Measurements from ENCODE around the gene ZNF185.

The ZNF185 gene

DNA sequence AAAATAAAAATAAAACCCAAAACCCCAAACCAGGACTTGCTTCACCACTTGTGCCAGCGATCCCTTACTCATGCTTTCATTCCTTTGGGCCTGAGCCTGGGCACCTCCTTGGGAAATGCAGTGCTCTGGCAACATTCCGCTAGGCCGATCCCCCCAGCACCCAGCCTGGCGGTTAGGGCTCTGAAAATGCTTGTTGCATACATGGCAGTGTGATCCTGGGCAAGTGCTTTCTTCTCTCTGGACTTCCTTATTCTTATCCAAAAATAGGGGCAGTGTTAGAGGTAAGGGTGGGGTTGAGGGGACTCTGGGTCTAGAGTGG lies 4.6 kb downstream of the ZNF185 start:
- H3K27ac ChIP-seq (ENCODE audit: poor library complexity, severe bottlenecking) = no peak overlapping the region
- DNase-seq (ENCODE audit: low spot score) = no peak
- TF ChIP-seq, protein P1, sequence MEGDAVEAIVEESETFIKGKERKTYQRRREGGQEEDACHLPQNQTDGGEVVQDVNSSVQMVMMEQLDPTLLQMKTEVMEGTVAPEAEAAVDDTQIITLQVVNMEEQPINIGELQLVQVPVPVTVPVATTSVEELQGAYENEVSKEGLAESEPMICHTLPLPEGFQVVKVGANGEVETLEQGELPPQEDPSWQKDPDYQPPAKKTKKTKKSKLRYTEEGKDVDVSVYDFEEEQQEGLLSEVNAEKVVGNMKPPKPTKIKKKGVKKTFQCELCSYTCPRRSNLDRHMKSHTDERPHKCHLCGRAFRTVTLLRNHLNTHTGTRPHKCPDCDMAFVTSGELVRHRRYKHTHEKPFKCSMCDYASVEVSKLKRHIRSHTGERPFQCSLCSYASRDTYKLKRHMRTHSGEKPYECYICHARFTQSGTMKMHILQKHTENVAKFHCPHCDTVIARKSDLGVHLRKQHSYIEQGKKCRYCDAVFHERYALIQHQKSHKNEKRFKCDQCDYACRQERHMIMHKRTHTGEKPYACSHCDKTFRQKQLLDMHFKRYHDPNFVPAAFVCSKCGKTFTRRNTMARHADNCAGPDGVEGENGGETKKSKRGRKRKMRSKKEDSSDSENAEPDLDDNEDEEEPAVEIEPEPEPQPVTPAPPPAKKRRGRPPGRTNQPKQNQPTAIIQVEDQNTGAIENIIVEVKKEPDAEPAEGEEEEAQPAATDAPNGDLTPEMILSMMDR (IDR thresholded peaks at IDR 0.05; ENCODE audit: poor library complexity, severe bottlenecking) = no peak
- H3K9me3 ChIP-seq (ENCODE audit: severe bottlenecking) = no peaks in the 10 kb centered on the region
- no peaks in the 10 kb centered on the region for H3K36me3 ChIP-seq (ENCODE audit: low read depth)
- H3K27me3 ChIP-seq (ENCODE audit: insufficient read depth, poor library complexity, severe bottlenecking) = no peaks in the 10 kb centered on the region
- H3K4me1 ChIP-seq (ENCODE audit: insufficient read depth, poor library complexity, severe bottlenecking) = no peaks in the 10 kb centered on the region
- no peak for ATAC-seq (ENCODE audit: low read depth)
- H3K4me3 ChIP-seq (ENCODE audit: severe bottlenecking) = no peak overlapping the region

DNA sequence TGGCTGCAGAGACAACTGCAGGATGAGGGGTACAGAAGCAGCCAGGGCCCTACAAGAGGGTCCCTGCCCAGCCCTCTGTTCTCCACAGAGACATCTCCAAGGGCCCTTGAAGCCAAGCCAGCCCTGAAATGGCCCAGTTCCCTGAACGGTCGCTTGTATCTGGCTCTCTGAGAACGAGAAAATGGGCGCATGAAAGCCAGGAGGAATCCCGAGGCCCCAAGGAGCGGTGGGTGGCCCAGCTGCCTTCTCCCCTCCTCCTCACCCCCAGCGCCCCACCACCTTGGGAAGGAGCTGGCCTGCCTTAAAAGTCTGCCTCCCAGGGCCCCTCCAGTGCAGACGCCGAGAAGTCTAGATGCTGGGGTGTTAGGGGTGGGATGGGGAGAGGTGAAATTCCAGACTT lies 5.7 kb downstream of the ZNF185 start:
- Histone ChIP-seq H3K4me1 (ENCODE audit: insufficient read depth, poor library complexity, severe bottlenecking) (no peaks in the 10 kb centered on the region), H3K27me3 (ENCODE audit: insufficient read depth, poor library complexity, severe bottlenecking) (no peaks in the 10 kb centered on the region), H3K9me3 (ENCODE audit: severe bottlenecking) (no peaks in the 10 kb centered on the region), H3K4me3 (ENCODE audit: severe bottlenecking) (no peak overlapping the region), H3K36me3 (ENCODE audit: low read depth) (no peaks in the 10 kb centered on the region), H3K27ac (ENCODE audit: poor library complexity, severe bottlenecking) (no peak overlapping the region)
- ATAC-seq (ENCODE audit: low read depth) (no peak), DNase-seq (ENCODE audit: low spot score) (no peak)
- TF ChIP-seq, protein P1 (IDR thresholded peaks at IDR 0.05; ENCODE audit: poor library complexity, severe bottlenecking) = no peak

DNA sequence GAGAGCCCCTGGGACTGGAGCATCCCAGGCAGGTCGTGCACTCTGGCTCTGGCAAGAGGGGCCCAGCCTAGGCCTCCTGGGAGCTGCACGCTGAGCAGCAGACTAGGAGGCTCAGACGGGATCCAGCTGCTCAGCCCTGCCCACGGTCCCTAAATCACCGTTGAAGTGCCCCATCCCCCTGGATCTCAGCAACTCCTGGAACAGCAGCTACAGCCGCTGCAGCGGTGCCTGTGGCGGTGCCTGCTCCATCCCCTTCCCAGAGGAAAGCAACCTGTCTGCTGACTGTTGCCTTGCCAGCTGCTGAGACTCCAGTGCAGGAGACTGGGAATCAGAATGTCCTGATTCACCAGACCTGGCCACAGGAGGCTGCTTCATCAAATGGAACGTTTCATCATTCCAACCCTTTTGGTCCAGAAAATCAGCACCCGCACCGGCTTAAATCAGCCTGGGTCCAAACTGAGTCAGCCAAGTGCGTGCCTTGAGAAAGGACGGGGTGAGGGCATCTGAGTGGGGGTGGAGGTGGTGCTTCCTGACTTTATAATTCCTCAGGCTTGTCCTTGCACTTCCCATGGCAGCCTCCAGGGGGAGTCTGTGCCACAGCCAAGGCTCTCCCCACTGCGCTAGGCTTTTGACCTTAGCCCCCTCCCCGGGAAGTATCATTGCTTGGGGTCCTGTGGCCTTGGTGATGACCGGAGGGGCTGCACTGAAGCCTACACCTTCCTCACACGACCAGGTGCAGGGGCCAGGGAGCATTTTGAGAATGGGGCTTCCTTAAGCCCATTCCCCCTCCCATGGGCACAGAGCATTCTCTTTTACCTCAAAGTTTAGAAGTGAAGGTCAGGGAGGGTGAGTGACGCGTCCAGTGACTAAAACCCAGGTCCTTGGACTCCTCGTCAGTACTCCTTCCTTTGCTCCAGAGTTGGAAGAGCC lies 6.5 kb downstream of the ZNF185 start:
- TF ChIP-seq, protein P1 (IDR thresholded peaks at IDR 0.05; ENCODE audit: poor library complexity, severe bottlenecking) = peak; percentile 52
- Histone ChIP-seq H3K4me3 (ENCODE audit: severe bottlenecking) (no peak overlapping the region), H3K27ac (ENCODE audit: poor library complexity, severe bottlenecking) (no peak overlapping the region), H3K27me3 (ENCODE audit: insufficient read depth, poor library complexity, severe bottlenecking) (no peaks in the 10 kb centered on the region), H3K9me3 (ENCODE audit: severe bottlenecking) (no peaks in the 10 kb centered on the region), H3K4me1 (ENCODE audit: insufficient read depth, poor library complexity, severe bottlenecking) (no peaks in the 10 kb centered on the region), H3K36me3 (ENCODE audit: low read depth) (no peaks in the 10 kb centered on the region)
- ATAC-seq (ENCODE audit: low read depth) (peak; percentile 61), DNase-seq (ENCODE audit: low spot score) (no peak)

DNA sequence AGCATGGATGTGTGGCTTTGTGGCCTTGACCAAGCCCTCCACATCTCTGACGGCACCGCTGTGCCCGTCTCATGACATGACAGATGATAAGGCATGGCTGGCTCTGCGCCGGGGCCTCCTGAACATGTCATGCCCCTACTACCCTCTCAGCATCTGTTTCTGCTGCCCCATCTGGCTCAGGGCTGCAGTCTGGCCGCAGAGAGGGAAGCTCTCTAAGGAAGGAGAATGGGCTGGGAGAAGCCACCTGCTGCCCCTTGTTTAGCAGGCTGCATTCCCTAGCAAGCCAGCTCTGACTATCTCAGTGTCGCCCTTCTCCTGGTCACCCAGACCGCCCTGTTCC lies 7.2 kb downstream of the ZNF185 start:
- Histone ChIP-seq H3K9me3 (ENCODE audit: severe bottlenecking) (no peaks in the 10 kb centered on the region), H3K27me3 (ENCODE audit: insufficient read depth, poor library complexity, severe bottlenecking) (no peaks in the 10 kb centered on the region), H3K27ac (ENCODE audit: poor library complexity, severe bottlenecking) (no peak overlapping the region), H3K36me3 (ENCODE audit: low read depth) (no peaks in the 10 kb centered on the region), H3K4me1 (ENCODE audit: insufficient read depth, poor library complexity, severe bottlenecking) (no peaks in the 10 kb centered on the region), H3K4me3 (ENCODE audit: severe bottlenecking) (no peak overlapping the region)
- ATAC-seq (ENCODE audit: low read depth) = no peak
- TF ChIP-seq, protein P1 (IDR thresholded peaks at IDR 0.05; ENCODE audit: poor library complexity, severe bottlenecking) = no peak
- no peak for DNase-seq (ENCODE audit: low spot score)

DNA sequence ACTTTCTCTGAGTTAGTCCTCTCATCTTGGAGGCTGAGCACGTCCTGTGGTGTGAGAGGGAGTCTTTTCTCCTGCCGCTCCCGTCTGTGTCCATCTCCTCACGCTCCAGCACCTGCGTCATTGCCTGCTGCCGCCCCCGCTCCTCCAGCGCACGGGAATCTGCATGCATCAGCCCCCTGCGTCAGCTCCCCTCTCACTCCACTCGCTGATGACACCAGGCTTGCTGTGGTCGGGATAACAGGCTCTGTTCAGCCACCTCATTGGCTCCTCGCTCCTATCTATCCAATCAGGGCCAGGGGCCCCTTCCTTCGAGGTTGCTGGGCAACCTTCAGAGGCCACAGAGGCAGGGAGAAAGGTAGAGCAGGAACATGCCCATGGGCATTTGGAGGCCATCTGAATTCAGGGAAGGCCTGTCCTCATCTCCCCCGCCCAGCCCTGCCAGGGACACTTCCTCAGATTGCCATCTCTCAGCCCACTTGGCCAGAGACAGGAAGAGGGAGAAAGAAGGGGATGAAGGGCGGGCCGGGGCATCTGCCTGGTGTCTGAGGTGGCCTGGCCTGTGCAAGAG lies 9.3 kb downstream of the ZNF185 start:
- no peak overlapping the region for H3K27ac ChIP-seq (ENCODE audit: poor library complexity, severe bottlenecking)

More for the DNA sequence above, 9.3 kb downstream of the ZNF185 start:
- Histone ChIP-seq H3K4me3 (ENCODE audit: severe bottlenecking) (no peak overlapping the region), H3K4me1 (ENCODE audit: insufficient read depth, poor library complexity, severe bottlenecking) (no peaks in the 10 kb centered on the region), H3K9me3 (ENCODE audit: severe bottlenecking) (no peaks in the 10 kb centered on the region), H3K27me3 (ENCODE audit: insufficient read depth, poor library complexity, severe bottlenecking) (no peaks in the 10 kb centered on the region), H3K36me3 (ENCODE audit: low read depth) (no peaks in the 10 kb centered on the region)
- no peak for ATAC-seq (ENCODE audit: low read depth)
- TF ChIP-seq, protein P1 (IDR thresholded peaks at IDR 0.05; ENCODE audit: poor library complexity, severe bottlenecking) = no peak
- DNase-seq (ENCODE audit: low spot score) = no peak

All from RWPE2 (cell line).